Measurements from ENCODE around the gene GRK5. TPM values are rescaled to one million over a fixed set of nuclear protein-coding genes. Genes with fewer than 3 reads are reported as not detected.
A peak's percentile ranks its signal among the peaks of the same experiment; 100 is the strongest.

The GRK5 gene
- total RNA-seq, 1 donor from 2014 or later, result 163 TPM

- TF ChIP-seq CTCF (IDR thresholded peaks at IDR 0.05; ENCODE audit: unreplicated experiment), result no peak
- H3K4me1 Mint-ChIP-seq (ENCODE audit: unreplicated experiment), result peaks cover 60% of the 10 kb centered on the region
- H3K27me3 Mint-ChIP-seq (ENCODE audit: unreplicated experiment), result peaks cover 37% of the 10 kb centered on the region
- H3K9me3 Mint-ChIP-seq (ENCODE audit: unreplicated experiment), result no peaks in the 10 kb centered on the region
- H3K4me3 Mint-ChIP-seq (ENCODE audit: unreplicated experiment), result peak overlapping the region; percentile 11
- no peak for DNase-seq (ENCODE audit: low spot score)
- peak overlapping the region; percentile 59 for H3K27ac Mint-ChIP-seq (ENCODE audit: unreplicated experiment)
- H3K36me3 Mint-ChIP-seq (ENCODE audit: low read depth, unreplicated experiment), result peaks cover 56% of the 10 kb centered on the region
Measured at GRCh38 chr10:119337223-119337622, 129.9 kb downstream of the GRK5 start.

DNA sequence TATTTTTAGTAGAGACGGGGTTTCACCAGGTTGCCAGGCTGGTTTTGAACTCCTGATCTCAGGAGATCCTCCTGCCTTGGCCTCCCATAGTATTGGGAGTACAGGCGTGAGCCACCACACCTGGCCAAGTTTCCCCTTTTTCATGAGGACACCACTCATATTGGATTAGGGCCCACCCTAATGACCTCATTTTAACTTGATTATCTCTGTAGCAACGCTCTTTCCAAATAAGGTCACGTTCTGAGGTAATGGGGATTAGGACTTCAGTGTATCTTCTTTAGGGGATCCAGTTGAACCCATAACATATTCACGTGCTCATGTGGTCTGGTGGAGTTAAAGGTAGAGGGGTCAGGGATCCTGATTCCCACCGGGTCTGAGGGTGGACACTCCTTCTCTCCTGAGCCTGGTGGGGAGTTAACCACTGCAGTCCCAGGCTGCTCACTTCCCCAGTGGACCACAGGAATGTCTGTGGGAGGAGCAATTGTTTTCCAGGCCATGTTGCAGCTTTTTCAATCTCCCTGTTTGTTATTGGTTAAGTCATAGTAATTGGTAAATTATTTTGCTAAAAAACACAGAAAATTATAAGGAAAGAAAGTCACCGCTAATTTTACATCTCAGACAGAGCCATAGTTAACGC, 130.5 kb downstream of the GRK5 start:
- Mint-ChIP-seq H3K36me3 (ENCODE audit: low read depth, unreplicated experiment) (peaks cover 58% of the 10 kb centered on the region), H3K4me1 (ENCODE audit: unreplicated experiment) (peaks cover 60% of the 10 kb centered on the region), H3K9me3 (ENCODE audit: unreplicated experiment) (no peaks in the 10 kb centered on the region), H3K4me3 (ENCODE audit: unreplicated experiment) (peak overlapping the region; percentile 16), H3K27ac (ENCODE audit: unreplicated experiment) (peak overlapping the region; percentile 97), H3K27me3 (ENCODE audit: unreplicated experiment) (peaks cover 39% of the 10 kb centered on the region)
- peak; percentile 33 for DNase-seq (ENCODE audit: low spot score)
- TF ChIP-seq CTCF (IDR thresholded peaks at IDR 0.05; ENCODE audit: unreplicated experiment), result no peak

DNA sequence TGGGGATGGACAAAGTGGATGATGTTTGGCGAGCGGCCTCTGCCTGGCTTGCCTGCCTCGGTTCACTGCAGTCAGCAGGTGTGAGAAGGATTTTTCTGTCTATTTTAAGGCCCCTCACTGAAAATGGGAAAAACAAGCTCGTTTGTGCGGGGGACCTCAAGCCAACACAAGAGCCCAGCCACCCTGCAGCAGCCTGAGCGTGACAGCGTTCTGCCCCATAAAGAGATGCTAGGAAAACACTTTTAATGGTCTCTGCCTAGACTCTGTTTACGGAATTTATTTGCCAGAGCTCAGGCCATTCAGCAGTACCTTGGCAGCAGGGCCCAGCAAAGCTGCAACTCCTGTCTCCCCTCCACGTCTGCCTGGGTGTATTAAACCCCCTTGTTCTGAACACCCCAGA, 131.7 kb downstream of the GRK5 start:
- TF ChIP-seq CTCF (IDR thresholded peaks at IDR 0.05; ENCODE audit: unreplicated experiment), result no peak
- Mint-ChIP-seq H3K27me3 (ENCODE audit: unreplicated experiment) (peaks cover 39% of the 10 kb centered on the region), H3K27ac (ENCODE audit: unreplicated experiment) (peak overlapping the region; percentile 97), H3K36me3 (ENCODE audit: low read depth, unreplicated experiment) (peaks cover 60% of the 10 kb centered on the region), H3K9me3 (ENCODE audit: unreplicated experiment) (no peaks in the 10 kb centered on the region), H3K4me1 (ENCODE audit: unreplicated experiment) (peaks cover 64% of the 10 kb centered on the region), H3K4me3 (ENCODE audit: unreplicated experiment) (no peak overlapping the region)
- DNase-seq (ENCODE audit: low spot score), result no peak

- peaks cover 60% of the 10 kb centered on the region for H3K4me1 Mint-ChIP-seq (ENCODE audit: unreplicated experiment)
- H3K36me3 Mint-ChIP-seq (ENCODE audit: low read depth, unreplicated experiment), result peaks cover 62% of the 10 kb centered on the region
- no peak overlapping the region for H3K4me3 Mint-ChIP-seq (ENCODE audit: unreplicated experiment)
- peaks cover 35% of the 10 kb centered on the region for H3K27me3 Mint-ChIP-seq (ENCODE audit: unreplicated experiment)
- TF ChIP-seq CTCF (IDR thresholded peaks at IDR 0.05; ENCODE audit: unreplicated experiment), result no peak
- H3K27ac Mint-ChIP-seq (ENCODE audit: unreplicated experiment), result peak overlapping the region; percentile 54
- no peak for DNase-seq (ENCODE audit: low spot score)
- H3K9me3 Mint-ChIP-seq (ENCODE audit: unreplicated experiment), result no peaks in the 10 kb centered on the region
Measured at GRCh38 chr10:119340893-119341458, 133.6 kb downstream of the GRK5 start.

Data from endothelial cell (in vitro differentiated cells).